Cardiac fibroblast (primary cell): ENCODE data around the gene GPR173.
A peak's percentile ranks its signal among the peaks of the same experiment; 100 is the strongest.

Experiments used
- DNase-seq, 2 donors: peaks; one replicate each; pipeline versions ENCODE4 v3.0.0 to v3.0.0-alpha.2; 2010; ENCODE audit warnings: low read depth in 2 of 2
- H3K4me3 ChIP-seq, 2 donors: replicated peaks in 1 of 2; 1 replicate in 1 of 2; 2 replicates in 1 of 2; pipeline ENCODE4 v1.5.1; 2011; ENCODE audit warnings: low read depth in 2 of 2, low read length in 2 of 2, mild to moderate bottlenecking in 2 of 2, moderate library complexity in 1 of 2
- CTCF ChIP-seq: IDR thresholded peaks from one replicate; pipeline ENCODE4 v1.5.1; 2011; ENCODE audit warnings: low read depth, mild to moderate bottlenecking, low read length, inconsistent platforms

GPR173 gene

DNA sequence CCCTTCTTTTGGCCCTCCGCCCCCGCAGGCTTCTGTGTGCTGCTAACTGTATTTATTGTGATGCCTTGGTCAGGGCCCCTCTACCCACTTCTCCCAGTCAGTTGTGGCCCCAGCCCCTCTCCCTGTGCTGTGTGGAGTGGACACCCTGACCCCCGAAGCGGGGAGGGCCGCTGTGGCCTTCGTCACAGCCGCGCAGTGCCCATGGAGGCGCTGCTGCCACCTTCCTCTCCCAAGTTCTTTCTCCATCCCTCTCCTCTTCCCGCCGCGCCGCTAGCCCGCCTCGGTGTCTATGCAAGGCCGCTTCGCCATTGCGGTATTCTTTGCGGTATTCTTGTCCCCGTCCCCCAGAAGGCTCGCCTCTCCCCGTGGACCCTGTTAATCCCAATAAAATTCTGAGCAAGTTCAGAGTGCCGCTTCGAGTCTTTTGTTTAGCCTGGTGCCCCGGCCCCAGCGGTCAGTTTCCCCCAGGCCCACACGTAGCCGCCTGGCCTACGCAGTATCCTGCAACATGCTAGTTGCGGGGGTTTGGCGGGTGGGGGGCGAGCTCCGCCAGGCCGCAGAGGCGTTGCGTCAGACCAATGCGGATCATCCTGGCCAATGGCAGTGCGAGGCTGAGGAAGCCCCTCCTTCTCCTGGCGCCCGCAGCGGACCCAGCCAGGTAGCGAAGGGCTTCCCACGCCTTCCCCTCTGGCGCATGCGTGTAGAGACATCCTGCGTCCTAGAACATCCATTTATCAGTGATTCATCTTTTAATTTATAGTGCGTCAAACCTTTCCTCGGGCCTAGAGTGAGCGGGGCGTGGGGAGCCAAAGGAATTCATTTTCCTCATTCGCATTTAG lies 39.8 kb downstream of the GPR173 start:
- TF ChIP-seq CTCF = no peak
- H3K4me3 ChIP-seq = peak overlapping the region; percentile 26 to 32
- peak; percentile 81 to 88 for DNase-seq

DNA sequence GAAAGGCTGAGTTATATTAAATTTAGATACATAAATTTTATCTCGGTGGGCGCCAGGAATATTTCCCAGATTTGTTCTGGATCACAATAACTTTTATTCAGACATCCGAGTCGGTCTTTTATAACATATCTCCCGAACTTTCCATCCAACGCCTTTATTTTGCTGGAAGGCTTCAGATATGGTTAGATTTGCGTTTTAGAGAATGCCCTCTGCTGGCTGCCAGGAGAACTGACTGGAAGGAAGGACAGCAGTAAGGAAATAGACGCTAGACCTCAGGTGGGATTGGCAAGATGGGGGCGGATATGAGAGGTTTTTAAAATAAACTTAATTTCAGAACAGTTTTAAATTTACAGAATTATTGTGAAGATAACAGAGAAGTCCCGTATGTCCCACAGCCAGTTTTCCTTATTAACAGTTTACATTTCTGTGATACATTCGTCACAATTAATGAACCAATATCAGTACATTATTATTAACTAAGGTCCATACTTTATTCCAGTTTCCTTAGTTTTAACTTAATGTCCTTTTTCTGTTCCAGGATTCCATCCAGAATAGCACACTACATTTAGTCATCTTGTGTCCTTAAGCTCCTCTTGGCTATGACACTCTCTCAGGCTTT lies 40.7 kb downstream of the GPR173 start:
- peak overlapping the region; percentile 26 to 32 for H3K4me3 ChIP-seq
- peak; percentile 75 to 78 for DNase-seq
- TF ChIP-seq CTCF = peak; percentile 73

DNA sequence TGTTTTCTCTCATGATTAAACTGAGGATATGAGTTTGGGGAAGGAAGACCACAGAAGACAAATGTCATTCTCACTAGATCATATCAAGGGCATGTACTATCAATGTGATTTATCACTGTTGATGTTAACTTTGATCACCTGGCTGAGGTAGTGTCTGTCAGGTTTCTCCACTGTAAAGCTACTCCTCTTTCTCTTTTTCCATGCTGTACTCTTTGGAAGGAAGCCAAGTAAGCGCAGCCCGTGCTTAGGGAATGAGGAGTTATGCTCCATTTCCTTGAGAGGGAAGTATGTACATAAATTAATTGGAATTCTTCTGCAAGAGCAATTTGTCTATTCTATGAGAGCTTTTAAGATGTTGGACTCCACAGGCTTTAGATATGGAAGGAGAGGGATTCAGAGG lies 41.3 kb downstream of the GPR173 start:
- no peak for TF ChIP-seq CTCF
- H3K4me3 ChIP-seq = no peak overlapping the region
- no peak for DNase-seq

GRCh38 chrX:53091354-53091753 lies 42.8 kb downstream of the GPR173 start:
- no peak overlapping the region for H3K4me3 ChIP-seq
- TF ChIP-seq CTCF = no peak
- DNase-seq = no peak

DNA sequence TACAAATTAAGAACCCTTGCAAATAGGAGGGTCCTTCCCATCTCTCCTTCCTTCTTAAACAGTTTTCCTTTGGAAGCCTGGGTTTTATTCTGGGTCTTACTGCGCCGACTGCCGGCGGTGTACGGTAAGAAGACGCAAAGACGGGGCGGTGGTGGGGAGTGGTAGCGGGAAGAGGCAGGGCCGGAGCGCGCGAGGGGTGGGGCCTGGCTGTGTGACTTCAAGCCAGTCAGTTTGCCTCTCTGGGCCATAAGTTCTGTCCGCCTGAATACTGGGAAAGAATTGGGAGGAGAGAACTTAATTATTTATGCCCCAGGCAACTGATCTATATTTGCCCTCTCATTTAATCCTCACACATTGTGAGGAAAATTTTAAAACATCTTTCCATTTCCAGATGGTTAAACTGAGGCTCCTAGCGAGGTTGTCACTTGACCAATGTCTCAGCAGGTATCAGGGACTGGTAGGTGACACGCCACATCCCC lies 44.6 kb downstream of the GPR173 start:
- DNase-seq = peak; percentile 86
- peak; percentile 58 for TF ChIP-seq CTCF
- H3K4me3 ChIP-seq = peak overlapping the region; percentile 41 to 53

DNA sequence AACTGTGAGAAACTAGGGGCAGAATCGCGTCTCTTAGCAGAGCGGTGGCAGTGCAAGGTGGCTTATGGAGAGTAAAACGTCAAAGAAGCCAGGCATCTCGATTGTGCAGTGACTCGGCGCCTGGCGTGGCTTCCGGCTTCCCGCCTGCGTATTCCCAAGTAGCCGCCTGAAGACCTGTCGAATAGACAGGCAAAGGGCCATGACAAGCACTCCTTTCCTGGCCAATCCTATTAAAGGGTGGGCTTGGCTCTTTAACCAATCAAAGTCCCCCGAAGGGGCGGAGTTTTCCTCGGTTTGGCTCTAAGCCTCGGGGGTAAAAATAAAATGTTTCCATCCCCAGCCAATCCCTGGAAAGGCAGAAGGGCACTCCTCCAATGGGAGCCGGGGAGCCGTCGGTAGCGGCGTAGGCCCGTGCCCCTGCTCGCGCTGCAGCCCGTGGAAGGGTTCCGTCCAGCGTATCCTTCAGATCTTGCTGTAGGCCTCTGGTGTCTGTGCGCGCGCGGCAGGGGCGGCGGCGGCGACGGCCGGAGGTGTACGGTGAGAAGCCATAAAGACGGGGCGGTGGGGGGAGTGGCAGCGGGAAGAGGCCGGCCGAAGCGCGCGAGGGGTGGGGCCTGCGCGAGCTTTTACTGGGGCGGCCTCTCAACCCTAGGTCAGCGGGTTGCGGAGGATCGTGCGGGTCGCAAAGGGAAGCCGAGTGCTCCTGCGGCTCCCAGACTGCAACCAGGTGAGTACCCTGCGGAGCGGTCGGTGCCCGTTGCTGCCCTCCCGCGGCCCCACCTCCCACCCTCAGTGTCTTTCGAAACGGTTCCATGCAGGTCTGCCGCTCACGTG lies 45.4 kb downstream of the GPR173 start, which contains the start of gene KANTR:
Gene KANTR (plus strand): TSS at position 395 of the 834 bp plus-strand sequence. CDS start 30,131 bp downstream, outside the sequence.
- peak; percentile 95 for DNase-seq
- TF ChIP-seq CTCF = no peak
- peak within 1 kb of the TSS; percentile 69 to 77 for H3K4me3 ChIP-seq
